Amniotic epithelial cell (primary cell): ENCODE results near the gene SUV39H2.
"Not testable (repeated sequence)": the region's sequence is repeated elsewhere in the genome, so short reads cannot be mapped to it uniquely, and the experiment has no call there.

ENCODE experiments used
- DNase-seq: peaks from one replicate; pipeline ENCODE4 v3.0.0-alpha.2; 2010; ENCODE audit warnings: low read depth

SUV39H2 gene

DNA sequence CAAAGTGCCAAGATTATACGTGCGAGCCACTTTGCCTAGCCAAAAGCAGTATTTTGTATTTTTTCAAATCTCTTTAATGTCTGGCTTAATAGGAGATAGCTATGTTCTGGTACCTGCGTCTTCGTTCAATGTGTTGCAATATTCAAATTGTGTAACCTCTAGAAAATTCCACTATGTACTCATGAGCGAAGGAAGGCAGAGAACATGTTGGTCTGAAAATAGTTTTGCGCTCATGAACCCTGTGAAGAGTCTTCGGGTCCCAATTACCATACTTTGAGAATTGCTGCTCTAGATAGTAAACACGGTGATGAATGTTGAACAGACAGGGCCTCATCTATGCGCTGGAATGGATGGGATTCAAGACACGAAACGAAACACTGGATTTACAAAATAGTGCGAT is 2.7 kb upstream of the SUV39H2 start:
- peak; percentile 82 for DNase-seq

DNA sequence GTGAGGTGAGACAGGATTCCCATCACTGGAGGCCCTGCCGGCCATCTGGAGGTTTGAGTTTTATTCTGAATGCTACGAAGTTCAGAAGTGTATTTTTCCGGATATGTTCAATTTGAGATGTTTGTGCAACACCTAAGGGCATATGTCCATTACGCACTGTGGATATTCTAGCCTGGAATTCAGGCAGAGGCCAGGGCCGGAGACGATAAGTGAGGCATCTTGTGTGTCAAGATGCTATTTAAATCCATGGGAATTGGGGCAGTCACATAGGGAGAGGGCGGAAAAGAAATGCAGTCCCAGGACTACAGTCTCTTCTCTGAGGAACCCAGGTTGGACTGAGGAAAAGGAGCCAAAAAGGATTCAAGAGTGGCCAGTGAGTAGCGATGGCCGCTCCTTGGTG is 1.9 kb upstream of the SUV39H2 start:
- no peak for DNase-seq

DNA sequence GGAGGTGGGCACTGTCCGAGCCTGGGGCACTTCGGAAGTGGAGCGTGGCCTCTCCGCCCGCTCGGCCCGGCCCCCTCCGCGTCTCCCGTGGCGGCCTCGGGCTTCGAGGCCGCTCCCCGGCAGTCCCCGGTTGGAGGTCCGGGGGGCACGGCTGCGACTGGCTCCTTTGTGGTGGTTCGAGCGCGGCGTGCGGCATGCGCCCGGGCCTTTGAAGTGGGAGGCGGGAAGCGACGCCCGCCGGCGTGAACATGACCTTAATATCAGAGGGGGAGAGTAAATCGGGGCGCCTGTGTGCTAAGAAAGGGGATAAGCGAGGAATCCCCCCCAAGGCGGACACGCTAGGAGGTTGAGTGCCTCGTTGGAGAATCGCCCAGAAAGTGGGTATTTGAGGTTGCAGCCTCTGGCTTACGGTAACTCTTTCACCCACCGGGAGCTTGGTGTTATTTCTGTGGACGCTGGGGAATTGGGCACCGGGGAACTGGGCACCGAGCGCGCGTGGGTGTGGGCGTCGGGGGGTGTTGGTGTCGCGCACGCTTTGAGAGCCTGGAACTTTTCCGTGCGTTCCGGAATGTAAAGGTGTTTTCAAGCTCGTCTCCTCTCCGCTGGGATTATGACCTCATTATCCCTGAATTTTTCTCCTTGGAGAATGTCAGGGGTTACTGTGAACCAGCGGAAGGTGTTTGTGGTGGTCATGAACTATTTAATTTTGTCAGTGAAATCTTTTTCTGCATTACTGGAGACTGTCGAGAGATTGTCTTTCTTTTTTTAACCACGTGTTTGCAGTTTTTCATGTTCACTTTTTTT is 660 bp downstream of the SUV39H2 start:
- DNase-seq, result no peak

DNA sequence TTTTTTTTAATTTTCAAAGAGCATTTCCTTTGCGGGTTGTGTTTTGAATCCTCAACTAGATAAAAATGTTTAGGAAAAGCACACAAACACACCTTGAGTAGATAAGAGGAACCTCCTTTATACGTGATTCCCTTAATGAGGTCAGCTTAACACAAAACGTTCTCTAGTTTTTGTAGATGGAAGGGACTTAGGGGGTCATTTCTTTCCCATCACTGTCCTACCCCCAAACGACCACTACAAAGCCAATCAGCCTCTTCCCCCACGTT is 1.2 kb downstream of the SUV39H2 start:
- DNase-seq, result no peak

DNA sequence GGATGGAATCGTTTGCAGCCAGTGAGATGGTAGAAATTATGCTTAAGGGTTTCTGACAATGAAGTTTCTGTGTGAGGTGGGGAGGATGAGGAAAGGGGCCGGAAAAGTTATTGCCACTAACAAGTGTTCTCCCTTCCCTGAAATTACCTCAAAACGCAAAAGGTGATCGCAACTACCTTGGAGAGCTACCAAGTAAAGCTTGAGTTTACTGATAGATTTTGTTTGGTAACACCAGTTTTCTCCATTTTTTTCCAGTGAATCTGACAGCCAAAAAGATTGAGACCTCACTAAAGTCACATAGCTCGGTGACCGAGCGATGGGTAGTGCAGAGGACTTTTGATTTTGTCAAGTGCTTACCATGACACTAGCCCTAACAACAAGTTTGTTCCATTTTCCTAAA is 1.6 kb downstream of the SUV39H2 start:
- peak; percentile 7 for DNase-seq

DNA sequence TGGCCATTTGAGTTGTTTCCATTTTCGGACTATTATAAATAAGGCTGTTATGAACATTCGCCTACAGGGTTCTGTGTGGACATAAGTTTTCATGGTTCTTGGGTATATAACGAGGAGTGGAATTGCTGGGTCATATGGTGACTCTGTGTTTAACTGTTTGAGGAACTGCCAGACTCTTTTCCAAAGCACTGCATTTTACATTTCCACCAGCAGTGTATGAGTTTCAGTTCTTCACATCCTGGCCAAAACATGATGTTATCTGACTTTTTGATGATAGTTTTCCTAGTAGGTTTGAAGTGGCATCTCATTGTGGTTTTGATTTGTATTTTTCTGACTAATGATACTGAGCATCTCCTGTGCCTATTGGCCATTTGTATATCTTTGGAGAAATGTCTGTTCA is 5.4 kb downstream of the SUV39H2 start:
- DNase-seq, result no peak

DNA sequence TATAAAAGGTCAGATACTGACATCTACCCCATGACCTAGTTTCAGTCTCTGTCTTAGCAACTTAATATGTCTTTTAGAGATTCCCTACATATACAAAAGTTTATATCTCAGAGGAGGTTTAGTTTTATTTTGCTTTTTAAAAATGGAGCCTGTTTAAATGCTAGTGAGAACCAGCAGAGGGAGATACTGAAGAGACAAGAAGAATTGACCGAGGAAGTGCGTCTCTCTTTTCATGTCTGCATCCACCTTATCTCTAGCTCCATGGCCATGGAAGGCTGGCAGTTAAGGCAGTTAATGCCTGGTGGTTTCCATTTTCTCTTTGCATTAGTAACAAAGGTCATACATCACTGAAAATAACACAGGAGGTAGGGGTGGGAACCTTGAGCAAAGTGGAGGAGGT is 10.7 kb downstream of the SUV39H2 start:
- peak; percentile 55 for DNase-seq

DNA sequence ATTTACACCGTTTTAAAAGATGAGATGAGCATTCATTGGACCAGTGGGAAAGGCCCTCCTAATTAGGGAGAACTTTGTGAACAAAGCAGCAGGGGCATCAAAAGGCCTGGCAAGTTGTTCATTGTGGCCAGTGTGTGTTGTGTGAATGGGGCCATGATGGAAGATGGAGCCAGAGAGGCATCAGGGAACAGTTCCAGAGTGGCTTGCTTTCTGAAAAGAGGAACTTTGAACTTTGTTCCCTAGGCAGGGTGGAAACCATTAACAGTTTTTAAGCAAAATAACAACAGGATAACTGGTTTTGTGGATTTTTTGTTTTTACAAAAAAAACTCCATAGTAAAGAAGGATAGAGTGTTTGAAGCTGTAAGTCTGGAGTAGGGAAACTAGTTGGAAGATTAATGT is 12.5 kb downstream of the SUV39H2 start:
- no peak for DNase-seq

- DNase-seq, result peak; percentile 50
Measured at GRCh38 chr10:14904316-14904732, 25.7 kb downstream of the SUV39H2 start.

GRCh38 chr10:14904864-14905263 is 26.2 kb downstream of the SUV39H2 start:
- DNase-seq, result no peak

- DNase-seq, result no peak
Measured at GRCh38 chr10:14905890-14906289, 27.2 kb downstream of the SUV39H2 start.

- no peak for DNase-seq
Measured at GRCh38 chr10:14906765-14907164, 28.1 kb downstream of the SUV39H2 start.

- not testable (repeated sequence) for DNase-seq
Measured at GRCh38 chr10:14907591-14907990, 28.9 kb downstream of the SUV39H2 start.

DNA sequence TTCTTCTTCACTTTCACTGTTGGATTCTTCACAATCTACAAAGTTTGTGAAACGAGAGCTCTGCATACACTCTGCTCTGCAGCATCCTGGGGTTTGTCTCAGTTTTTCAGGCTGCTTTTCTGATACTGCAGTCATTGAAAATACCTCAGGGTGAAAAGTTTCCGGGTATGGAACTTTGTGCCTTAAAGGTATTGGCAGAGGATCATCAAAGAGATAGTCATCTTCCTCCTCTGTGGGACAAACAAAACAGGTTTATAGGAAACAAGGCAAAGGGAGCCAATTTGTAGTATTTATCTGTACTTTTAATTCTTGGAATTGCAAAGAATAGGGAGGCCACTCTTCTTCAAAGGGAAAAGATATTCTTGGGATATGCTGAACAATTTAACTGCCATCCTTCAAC is 30.4 kb downstream of the SUV39H2 start:
- no peak for DNase-seq

GRCh38 chr10:14910953-14911352 is 32.3 kb downstream of the SUV39H2 start:
- DNase-seq, result no peak

DNA sequence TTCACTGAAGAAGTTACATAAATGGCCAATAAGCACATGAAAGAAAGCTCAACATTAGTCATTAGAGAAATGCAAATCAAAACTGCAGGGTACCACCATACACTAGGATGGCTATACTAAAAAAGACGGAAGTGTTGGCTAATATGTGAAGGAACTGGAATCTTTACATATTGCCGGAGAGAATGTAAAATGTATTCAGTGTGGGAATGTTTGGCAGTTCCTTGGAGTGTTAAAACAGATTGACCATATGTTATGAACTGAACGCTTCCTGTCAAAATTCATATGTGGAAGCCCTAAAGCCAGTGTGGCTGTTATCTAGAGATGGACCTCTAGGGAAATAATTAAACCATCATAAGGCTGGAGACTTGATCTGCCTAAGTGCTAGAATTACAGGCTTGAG is 33.1 kb downstream of the SUV39H2 start:
- DNase-seq, result no peak

DNA sequence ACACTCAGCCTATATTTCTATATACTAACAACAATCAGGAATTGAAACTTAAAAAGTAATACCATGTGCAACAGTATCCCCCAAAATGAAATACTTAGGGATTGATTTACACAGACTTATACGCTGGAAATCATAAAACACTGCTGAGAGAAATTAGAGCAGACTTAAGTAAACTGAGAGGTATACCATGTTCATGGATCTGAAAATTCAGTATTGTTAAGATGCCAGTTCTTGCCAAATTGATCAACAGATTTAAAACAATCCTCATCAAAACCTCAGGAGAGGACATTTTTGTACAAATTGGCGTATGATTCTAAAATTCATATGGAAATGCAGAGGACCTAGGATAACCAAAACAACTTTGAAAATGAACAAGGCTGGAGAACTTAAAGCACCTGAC is 37.9 kb downstream of the SUV39H2 start:
- no peak for DNase-seq

DNA sequence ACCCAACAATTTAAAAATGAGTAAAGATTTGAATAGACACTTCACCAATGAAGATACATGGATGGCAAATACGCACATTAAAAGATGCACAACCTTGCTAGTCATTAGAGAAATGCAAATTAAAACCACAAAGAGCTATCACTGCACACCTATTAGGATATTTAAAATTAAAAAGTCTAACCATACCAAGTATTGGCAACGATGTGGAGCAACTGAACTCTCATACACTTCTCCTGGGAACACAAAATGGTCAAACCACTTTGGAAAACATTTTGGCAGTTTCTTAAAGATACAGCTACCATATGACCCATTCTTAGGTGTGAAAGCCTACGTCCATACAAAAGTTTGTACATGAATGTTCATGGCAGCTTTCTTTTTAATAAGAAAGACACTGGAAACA is 39.2 kb downstream of the SUV39H2 start:
- no peak for DNase-seq

DNA sequence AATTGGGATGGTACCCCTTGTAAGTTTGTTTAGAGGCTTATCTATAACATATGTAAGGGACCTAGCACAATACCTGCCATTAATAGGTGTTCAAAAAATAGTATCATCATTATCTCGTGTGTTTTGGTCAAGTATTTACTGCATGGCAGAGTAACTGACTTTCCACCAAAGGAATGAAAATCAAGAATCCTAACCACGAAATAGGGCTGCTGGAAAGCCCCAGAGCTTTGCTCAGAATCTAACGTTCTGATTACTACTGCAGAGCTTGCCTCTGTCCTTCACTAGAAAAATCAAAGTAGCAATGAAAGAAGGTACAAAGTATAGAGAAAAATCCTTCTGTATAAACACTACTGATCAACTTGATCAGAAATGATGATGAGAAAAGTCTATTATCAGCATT is 40.3 kb downstream of the SUV39H2 start:
- DNase-seq, result no peak

GRCh38 chr10:14924013-14924412 is 45.3 kb downstream of the SUV39H2 start:
- DNase-seq, result no peak

GRCh38 chr10:14925268-14925667 is 46.6 kb downstream of the SUV39H2 start:
- no peak for DNase-seq

DNA sequence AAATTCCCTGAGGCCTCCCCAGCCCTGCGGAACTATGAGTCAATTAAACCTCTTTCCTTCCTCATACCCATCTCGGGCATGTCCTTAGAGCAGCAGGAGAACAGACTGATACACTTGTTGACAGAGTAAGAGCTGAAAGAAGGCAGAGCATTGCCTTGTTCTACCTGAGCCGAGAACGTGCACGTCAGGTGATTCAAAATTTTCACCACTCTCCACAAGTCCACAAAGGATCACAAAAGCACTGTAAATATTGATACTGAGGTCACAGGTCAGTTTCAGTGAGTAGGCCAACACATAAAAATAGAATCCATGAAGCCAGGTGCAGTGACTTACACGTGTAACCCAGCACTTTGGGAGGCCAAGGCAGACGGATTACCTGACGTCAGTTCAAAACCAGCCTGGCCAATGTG is 47.4 kb downstream of the SUV39H2 start:
- no peak for DNase-seq

DNA sequence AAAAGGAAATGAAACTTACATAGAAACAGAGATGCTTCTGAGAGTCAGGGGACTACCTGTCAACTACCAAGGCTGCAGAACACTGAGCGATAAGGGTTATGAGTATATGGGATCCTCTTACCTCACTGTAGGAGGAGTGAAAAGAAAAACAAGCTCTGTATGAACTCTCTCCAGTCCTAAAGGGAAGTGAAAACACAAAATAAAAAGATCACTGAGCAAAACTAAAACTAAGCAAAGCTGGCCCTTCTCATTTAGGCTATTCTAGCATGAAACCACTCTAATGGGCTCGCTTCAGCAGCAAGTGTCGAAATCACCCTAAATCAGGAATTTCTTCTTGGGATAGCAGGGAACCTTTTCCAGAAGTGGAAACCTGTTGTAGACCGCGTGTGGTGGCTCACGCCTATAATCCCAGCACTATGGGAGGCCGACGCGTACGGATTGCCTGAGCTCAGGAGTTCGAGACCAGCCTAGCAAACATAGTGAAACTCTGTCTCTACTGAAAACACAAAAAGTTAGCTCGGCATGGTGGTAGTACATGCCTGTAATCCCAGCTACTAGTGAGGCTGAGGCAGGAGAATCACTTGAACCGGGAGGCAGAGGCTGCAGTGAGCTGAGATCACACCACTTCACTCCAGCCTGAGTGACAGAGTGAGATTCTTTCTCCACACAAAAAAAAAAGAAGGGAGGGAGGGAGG is 48.2 kb downstream of the SUV39H2 start:
- DNase-seq, result no peak

- DNase-seq, result no peak
Measured at GRCh38 chr10:14930610-14931009, 51.9 kb downstream of the SUV39H2 start.
